HepG2 (cell line): ENCODE measurements around the gene NEIL1.

Experiments
- CERS6 ChIP-seq: sonication (generic); formaldehyde crosslinking; IDR thresholded peaks from 2 replicates; pipeline ENCODE4 v1.5.0; 2020; ENCODE audit warnings: missing genetic modification reagents
- EZH2 ChIP-seq: conservative IDR thresholded peaks from 2 replicates; pipeline ENCODE4 v1.6.1; 2012; ENCODE audit warnings: mild to moderate bottlenecking, low read depth, low read length, moderate library complexity
- MXD4 ChIP-seq: IDR thresholded peaks from 2 replicates; pipeline ENCODE4 v1.6.1; 2016; ENCODE audit warnings: mild to moderate bottlenecking, missing biosample characterization, missing genetic modification reagents
- SMAD3 ChIP-seq: sonication (generic); formaldehyde crosslinking; IDR thresholded peaks from 2 replicates; pipeline ENCODE4 v1.4.0; 2020; ENCODE audit warnings: missing genetic modification reagents

- no peak for TF ChIP-seq MXD4 (CRISPR knock-in tag)
- TF ChIP-seq CERS6 (CRISPR knock-in tag) = no peak
- TF ChIP-seq SMAD3 (CRISPR knock-in tag) = no peak
- no peak for TF ChIP-seq EZH2
Measured at GRCh38 chr15:75397494-75397893, 50.7 kb downstream of the NEIL1 start.
